Upper lobe of right lung (tissue), 1 donor: Measurements from ENCODE around the gene SLC1A7. TPM values are rescaled to one million over a fixed set of nuclear protein-coding genes. Genes with fewer than 3 reads are reported as not detected.
A peak's percentile ranks its signal among the peaks of the same experiment; 100 is the strongest.

Source experiments
- ATAC-seq: fragments of 200-7000 bp; cut with Tn5 transposase; one replicate; pipeline ENCODE4 v1.9.1; 2020; ENCODE audit warnings: mild to moderate bottlenecking, moderate library complexity
- DNase-seq: peaks from one replicate; pipeline ENCODE4 v3.0.0-alpha.2; 2020
- H3K27ac ChIP-seq: fragments of 200-600 bp; one replicate; pipeline ENCODE4 v1.8.0; 2022
- H3K27me3 ChIP-seq: fragments of 200-600 bp; one replicate; pipeline ENCODE4 v1.8.0; 2022; ENCODE audit warnings: mild to moderate bottlenecking
- H3K36me3 ChIP-seq: fragments of 200-600 bp; one replicate; pipeline ENCODE4 v1.8.0; 2022
- H3K4me1 ChIP-seq: fragments of 200-600 bp; one replicate; pipeline ENCODE4 v1.8.0; 2022
- H3K4me3 ChIP-seq: fragments of 200-600 bp; one replicate; pipeline ENCODE4 v1.8.0; 2022; ENCODE audit warnings: mild to moderate bottlenecking
- H3K9me3 ChIP-seq: fragments of 200-600 bp; one replicate; pipeline ENCODE4 v1.8.0; 2022
- intact Hi-C: fragments of 100-400 bp; cut with DNase I; formaldehyde crosslinking; loops from one replicate; pipeline ENCODE4 v1.11.0; 2022
- total RNA-seq: library from RNA; stranded (reverse); fragmentation: NEBNext Ultra II Directional; extraction: Animal tissue kit (Norgen Biotek cat#: 25700); gene quantifications from one replicate; pipeline ENCODE4 v1.2.1, GENCODE V29; 2021
- TF ChIP-seq, protein P1 (sequence below): fragments of 200-600 bp; IDR thresholded peaks from one replicate; pipeline ENCODE4 v1.8.0; 2022; ENCODE audit warnings: antibody characterized with exemption
- donor health status: DM: no; HTN: yes; CAD: no; lungs with severe emphysema.

Gene SLC1A7
- total RNA-seq, 1 donor from 2014 or later: 0.26 TPM

DNA sequence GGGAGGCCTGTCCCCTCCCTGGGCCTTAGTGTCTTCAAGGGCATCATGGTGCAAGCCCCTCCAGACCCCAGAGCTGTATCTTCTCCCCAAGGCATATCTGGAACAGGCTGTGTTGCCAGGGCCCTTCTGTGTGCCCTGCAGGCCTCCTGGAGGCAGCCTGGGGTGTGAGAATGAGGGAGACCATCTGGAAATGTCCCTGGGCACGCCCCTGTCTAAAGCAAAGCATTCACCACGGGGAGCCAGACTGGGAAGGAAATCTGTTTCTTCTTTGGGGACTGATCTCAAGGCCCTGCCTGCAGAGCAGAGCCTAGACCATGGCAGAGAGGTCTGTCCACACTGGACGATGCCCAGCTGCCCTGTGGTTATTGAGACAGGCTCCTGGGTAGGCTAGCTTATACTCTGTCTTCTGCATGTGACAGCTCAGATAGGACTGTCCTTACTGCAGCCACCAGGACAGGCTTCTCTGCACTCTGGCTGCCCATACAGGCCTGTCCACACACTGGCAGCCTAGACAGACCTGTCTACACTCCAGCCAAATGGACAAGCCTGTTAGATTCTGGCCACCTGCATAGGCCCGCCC is 55.9 kb downstream of the SLC1A7 start:
- DNase-seq: no peak
- peak; percentile 2 for ATAC-seq
- Histone ChIP-seq H3K9me3 (no peaks in the 10 kb centered on the region), H3K4me3 (no peak overlapping the region), H3K27ac (no peak overlapping the region), H3K36me3 (no peaks in the 10 kb centered on the region), H3K4me1 (peaks cover 10% of the 10 kb centered on the region), H3K27me3 (no peaks in the 10 kb centered on the region)
- TF ChIP-seq, protein P1, sequence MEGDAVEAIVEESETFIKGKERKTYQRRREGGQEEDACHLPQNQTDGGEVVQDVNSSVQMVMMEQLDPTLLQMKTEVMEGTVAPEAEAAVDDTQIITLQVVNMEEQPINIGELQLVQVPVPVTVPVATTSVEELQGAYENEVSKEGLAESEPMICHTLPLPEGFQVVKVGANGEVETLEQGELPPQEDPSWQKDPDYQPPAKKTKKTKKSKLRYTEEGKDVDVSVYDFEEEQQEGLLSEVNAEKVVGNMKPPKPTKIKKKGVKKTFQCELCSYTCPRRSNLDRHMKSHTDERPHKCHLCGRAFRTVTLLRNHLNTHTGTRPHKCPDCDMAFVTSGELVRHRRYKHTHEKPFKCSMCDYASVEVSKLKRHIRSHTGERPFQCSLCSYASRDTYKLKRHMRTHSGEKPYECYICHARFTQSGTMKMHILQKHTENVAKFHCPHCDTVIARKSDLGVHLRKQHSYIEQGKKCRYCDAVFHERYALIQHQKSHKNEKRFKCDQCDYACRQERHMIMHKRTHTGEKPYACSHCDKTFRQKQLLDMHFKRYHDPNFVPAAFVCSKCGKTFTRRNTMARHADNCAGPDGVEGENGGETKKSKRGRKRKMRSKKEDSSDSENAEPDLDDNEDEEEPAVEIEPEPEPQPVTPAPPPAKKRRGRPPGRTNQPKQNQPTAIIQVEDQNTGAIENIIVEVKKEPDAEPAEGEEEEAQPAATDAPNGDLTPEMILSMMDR: no peak
- intact Hi-C loops: no loop called here

DNA sequence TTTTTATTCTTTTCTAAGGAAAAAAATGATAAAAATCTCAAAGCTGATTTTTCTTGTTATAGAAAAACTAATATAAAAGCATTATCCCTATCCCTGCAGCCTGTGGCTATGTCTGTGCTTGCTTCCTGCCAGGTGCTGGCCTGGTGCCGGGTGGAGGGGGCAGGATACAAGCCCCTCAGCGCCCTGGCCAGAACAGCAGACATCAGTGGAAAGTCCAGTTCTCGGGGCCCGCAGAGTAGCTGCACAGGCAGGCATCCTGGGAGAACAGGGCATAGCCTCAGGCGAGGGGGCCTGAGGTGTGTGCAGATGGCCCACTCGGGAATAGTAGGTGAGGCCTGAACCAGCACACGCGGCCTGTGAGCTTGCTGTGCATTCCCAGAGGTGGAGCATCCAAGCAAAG is 57.0 kb downstream of the SLC1A7 start:
- H3K27me3 ChIP-seq: no peaks in the 10 kb centered on the region
- H3K36me3 ChIP-seq: no peaks in the 10 kb centered on the region
- intact Hi-C loops: no loop called here
- H3K4me3 ChIP-seq: no peak overlapping the region
- TF ChIP-seq, protein P1: no peak
- DNase-seq: no peak
- ATAC-seq: no peak
- H3K4me1 ChIP-seq: no peaks in the 10 kb centered on the region
- H3K9me3 ChIP-seq: no peaks in the 10 kb centered on the region
- H3K27ac ChIP-seq: no peak overlapping the region

DNA sequence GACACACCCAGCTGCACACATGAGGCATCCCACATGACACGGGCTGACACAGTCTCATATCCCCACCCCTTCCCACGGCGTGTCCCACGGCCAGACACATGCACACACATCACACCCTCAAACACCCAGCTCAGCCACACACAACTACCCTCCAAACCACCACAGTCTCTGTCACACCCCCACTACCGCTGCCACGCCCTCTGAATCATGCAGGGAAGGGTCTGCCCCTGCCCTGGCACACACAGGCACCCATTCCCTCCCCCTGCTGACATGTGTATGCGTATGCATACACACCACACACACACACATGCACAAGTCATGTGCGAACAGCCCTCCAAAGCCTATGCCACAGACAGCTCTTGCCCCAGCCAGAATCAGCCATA is 57.9 kb downstream of the SLC1A7 start:
- Histone ChIP-seq H3K4me1 (no peaks in the 10 kb centered on the region), H3K4me3 (no peak overlapping the region), H3K36me3 (no peaks in the 10 kb centered on the region), H3K27ac (no peak overlapping the region), H3K27me3 (no peaks in the 10 kb centered on the region), H3K9me3 (no peaks in the 10 kb centered on the region)
- TF ChIP-seq, protein P1: no peak
- no peak for ATAC-seq
- intact Hi-C loops: no loop called here
- no peak for DNase-seq

DNA sequence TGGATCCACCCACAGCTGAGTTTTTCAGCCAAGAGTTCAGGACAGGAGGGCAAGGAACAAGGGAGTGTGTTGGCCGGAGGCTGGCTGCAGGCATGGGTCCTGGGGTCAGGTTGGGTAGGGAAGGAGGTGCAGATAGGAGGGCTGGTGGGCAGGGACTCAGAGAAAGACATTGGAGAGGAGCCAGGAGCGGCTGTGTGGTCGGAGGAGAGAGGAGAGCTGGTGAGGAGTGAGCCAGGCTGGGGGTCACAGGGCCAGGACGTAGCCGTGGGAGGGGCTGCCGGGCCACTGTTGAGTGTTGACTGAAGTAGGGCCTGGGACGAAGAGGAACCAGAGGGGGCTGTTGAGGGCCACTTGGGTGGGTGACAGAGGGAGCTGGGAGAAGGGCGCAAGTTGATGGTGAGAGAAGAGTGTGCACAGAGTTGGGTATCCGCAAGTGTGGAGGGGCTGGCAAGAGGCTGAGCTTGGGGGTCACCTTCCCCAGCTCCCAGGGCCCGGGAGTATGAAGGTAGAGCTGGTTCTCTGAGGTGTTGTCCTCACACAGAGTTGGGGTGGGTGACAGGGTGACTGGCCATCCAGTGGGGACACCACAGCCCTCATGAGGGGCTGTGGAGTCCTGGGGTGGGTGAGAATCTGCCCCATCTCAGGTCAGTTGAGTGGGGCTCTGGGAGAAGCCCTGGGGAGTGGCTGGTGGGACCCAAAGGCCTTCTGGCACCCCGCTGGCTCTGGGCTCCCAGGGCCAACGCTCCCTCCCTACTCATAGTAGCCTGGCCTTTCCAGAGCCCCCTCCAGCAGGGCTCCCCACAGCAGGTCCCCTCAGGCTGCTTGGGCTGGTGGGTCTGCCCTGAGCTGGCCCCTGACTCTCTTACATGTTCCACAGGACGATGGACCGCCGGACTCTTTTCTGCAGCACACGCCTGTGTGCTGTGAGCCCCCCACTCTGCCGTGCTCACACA is 58.5 kb downstream of the SLC1A7 start:
- TF ChIP-seq, protein P1: no peak
- no peak overlapping the region for H3K27ac ChIP-seq
- H3K4me1 ChIP-seq: no peaks in the 10 kb centered on the region
- no peak for ATAC-seq
- DNase-seq: no peak
- H3K27me3 ChIP-seq: no peaks in the 10 kb centered on the region
- H3K4me3 ChIP-seq: no peak overlapping the region
- H3K9me3 ChIP-seq: no peaks in the 10 kb centered on the region
- intact Hi-C loops: no loop called here
- no peaks in the 10 kb centered on the region for H3K36me3 ChIP-seq

DNA sequence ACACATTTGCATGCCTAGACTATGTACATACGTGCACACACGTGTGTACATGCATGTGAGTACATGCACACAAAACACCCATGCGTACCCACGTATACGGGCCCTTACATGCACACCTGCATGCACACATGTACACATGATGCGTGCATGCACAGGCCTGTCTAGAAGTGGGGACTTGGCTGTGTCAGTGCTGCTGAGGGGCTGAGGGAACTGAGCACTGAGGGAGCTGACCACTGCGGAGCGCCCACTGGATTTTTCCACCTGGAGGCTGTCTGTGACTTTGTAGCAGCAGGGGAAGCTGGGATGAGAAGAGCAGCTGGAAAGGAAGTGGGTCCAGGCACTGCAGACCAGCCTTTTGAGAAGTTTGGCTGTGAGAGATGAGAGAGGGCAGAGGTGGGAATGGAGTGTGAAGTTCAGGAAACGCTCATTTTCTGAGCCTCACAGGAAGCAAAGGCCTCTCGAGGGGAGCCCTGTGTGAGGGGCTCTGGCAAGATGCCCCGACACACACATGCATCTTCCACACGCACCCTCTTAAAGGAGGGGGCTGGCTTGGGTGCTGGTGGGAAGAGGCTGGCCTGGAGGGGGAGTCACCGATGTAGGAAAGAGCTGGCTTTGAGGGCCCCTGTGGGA is 59.5 kb downstream of the SLC1A7 start:
- H3K9me3 ChIP-seq: no peaks in the 10 kb centered on the region
- H3K36me3 ChIP-seq: no peaks in the 10 kb centered on the region
- no peaks in the 10 kb centered on the region for H3K4me1 ChIP-seq
- no peak overlapping the region for H3K27ac ChIP-seq
- TF ChIP-seq, protein P1: no peak
- DNase-seq (no peak), ATAC-seq (no peak)
- H3K27me3 ChIP-seq: no peaks in the 10 kb centered on the region
- no peak overlapping the region for H3K4me3 ChIP-seq
- intact Hi-C loops: no loop called here
